Measurements from ENCODE around the gene NT5C2.
A peak's percentile ranks its signal among the peaks of the same experiment; 100 is the strongest.

NT5C2 gene

GRCh38 chr10:103193107-103193819 is at the start of gene NT5C2:
Gene NT5C2, minus strand, starts transcription at chr10:103193272. Its CDS starts 18,314 bp downstream, at chr10:103174958.
- peak within 1 kb of the TSS; percentile 89 for H3K4me3 ChIP-seq (ENCODE audit: low read length)
- H3K4me1 ChIP-seq (ENCODE audit: control insufficient read depth, low read length): peaks cover 40% of the 10 kb centered on the region
- H3K4me2 ChIP-seq (ENCODE audit: low read length): peak within 1 kb of the TSS; percentile 78
- no peaks in the 10 kb centered on the region for H3K9me2 ChIP-seq (replicated peaks; ENCODE audit: control insufficient read depth, low read length)
- peaks cover 55% of the 10 kb centered on the region for H3K79me2 ChIP-seq (ENCODE audit: control insufficient read depth, low read length)
- TF ChIP-seq CTCF (IDR thresholded peaks at IDR 0.05; ENCODE audit: low read depth, low read length, poor library complexity, severe bottlenecking): no peak
- no peak for TF ChIP-seq EZH2phosphoT487 (IDR thresholded peaks at IDR 0.05; ENCODE audit: borderline replicate concordance, low read length)
- H3K36me3 ChIP-seq (ENCODE audit: control insufficient read depth, low read length): peaks cover 36% of the 10 kb centered on the region
- H4K20me1 ChIP-seq (ENCODE audit: control insufficient read depth, insufficient read depth, low read depth, low read length): peaks cover 16% of the 10 kb centered on the region; the same call in 1 of the 2 replicates
- H3K9me3 ChIP-seq (ENCODE audit: control insufficient read depth, insufficient read depth, low read length): no peaks in the 10 kb centered on the region
- peaks cover 3% of the 10 kb centered on the region; the same call in 1 of the 2 replicates for H3F3A ChIP-seq (ENCODE audit: control insufficient read depth, insufficient read depth)
- H3K27me3 ChIP-seq (ENCODE audit: control insufficient read depth, low read length): no peaks in the 10 kb centered on the region
- peak within 1 kb of the TSS; percentile 71 for H3K27ac ChIP-seq (ENCODE audit: low read depth, low read length)

DNA sequence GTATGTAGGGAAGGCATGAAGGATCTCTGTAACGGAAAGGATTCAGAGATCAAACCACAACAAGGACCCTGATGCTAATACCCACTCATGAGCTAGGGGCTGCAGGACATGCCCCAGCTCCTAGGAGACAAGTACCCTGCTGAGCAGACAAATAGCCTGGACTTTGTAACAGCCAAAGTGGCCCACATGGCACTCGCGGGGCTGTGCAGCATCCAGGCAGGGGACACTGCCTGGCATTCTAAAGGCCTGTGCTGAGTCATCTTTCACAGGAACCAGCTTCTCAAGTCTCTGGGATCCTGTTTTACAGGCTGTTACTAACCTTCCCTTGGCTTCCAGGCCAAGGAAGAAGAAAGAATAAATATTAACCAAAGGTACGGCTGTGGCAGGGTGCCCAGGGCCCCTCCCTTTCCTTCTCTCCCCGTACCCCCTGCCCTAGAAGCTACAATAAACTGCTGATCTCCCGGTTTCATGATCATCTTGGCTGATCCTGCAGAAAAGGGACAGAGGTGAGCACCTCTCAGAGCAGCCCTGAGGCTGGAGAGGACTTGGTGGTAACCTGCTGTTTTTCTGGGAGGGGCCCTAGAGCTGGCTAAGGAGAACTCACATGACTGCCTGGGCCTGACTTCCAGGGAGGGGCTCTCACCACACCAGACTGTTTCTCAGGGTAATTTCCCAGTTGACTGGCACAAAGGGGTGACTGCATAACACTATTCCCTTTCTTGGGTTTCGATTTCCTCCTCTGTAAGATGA is 48.4 kb upstream of the NT5C2 start:
- no peak for TF ChIP-seq CTCF (IDR thresholded peaks at IDR 0.05; ENCODE audit: low read depth, low read length, poor library complexity, severe bottlenecking)
- no peak for TF ChIP-seq EZH2phosphoT487 (IDR thresholded peaks at IDR 0.05; ENCODE audit: borderline replicate concordance, low read length)
- no peaks in the 10 kb centered on the region for H3K9me2 ChIP-seq (replicated peaks; ENCODE audit: control insufficient read depth, low read length)
- no peaks in the 10 kb centered on the region for H4K20me1 ChIP-seq (ENCODE audit: control insufficient read depth, insufficient read depth, low read depth, low read length)
- no peaks in the 10 kb centered on the region for H3F3A ChIP-seq (ENCODE audit: control insufficient read depth, insufficient read depth)
- no peaks in the 10 kb centered on the region for H3K27me3 ChIP-seq (ENCODE audit: control insufficient read depth, low read length)
- H3K4me2 ChIP-seq (ENCODE audit: low read length): no peak overlapping the region
- H3K27ac ChIP-seq (ENCODE audit: low read depth, low read length): no peak overlapping the region
- H3K36me3 ChIP-seq (ENCODE audit: control insufficient read depth, low read length): no peaks in the 10 kb centered on the region
- H3K79me2 ChIP-seq (ENCODE audit: control insufficient read depth, low read length): no peaks in the 10 kb centered on the region
- H3K4me1 ChIP-seq (ENCODE audit: control insufficient read depth, low read length): peaks cover 8% of the 10 kb centered on the region
- no peaks in the 10 kb centered on the region for H3K9me3 ChIP-seq (ENCODE audit: control insufficient read depth, insufficient read depth, low read length)
- no peak overlapping the region for H3K4me3 ChIP-seq (ENCODE audit: low read length)

DNA sequence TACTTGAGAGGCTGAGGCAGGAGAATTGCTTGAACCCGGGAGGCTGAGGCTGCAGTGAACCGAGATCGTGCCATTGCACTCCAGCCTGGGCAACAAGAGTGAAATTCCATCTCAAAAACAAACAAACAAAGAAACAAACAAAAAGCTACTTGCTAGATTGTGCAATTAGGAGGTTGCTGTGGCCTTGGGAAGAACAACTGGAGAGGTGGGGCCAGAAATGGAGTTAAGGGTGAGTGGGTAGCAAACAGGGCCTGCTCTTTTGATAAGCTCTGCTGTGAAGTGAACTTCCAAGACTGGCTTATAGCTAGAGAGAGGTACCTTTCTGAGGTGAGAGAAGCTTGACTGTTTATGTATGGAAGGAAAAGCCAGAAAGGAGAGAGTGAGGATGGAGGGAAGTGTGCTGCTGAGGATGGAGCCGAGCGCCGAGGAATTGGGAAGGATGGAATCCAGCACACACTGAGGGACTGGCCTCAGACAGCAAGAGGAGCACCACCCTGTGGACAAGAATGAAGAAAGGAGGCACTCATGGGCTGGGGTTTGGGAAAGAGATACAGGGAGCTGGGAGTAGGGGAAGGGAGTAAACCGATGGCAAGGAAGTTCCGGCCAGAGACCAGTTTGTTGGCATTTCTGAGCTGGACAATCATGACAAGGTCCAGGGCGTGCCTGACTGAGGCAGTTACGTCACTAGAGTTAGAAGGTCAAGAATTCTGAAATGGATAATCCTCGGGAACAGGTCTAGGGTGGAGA is 45.6 kb upstream of the NT5C2 start:
- no peaks in the 10 kb centered on the region for H3K79me2 ChIP-seq (ENCODE audit: control insufficient read depth, low read length)
- H3K27me3 ChIP-seq (ENCODE audit: control insufficient read depth, low read length): no peaks in the 10 kb centered on the region
- peaks cover 22% of the 10 kb centered on the region for H3K4me1 ChIP-seq (ENCODE audit: control insufficient read depth, low read length)
- no peak overlapping the region for H3K4me3 ChIP-seq (ENCODE audit: low read length)
- H3K9me3 ChIP-seq (ENCODE audit: control insufficient read depth, insufficient read depth, low read length): no peaks in the 10 kb centered on the region
- H4K20me1 ChIP-seq (ENCODE audit: control insufficient read depth, insufficient read depth, low read depth, low read length): no peaks in the 10 kb centered on the region
- no peak overlapping the region for H3K27ac ChIP-seq (ENCODE audit: low read depth, low read length)
- no peaks in the 10 kb centered on the region; the same call in 1 of the 2 replicates for H3F3A ChIP-seq (ENCODE audit: control insufficient read depth, insufficient read depth)
- H3K4me2 ChIP-seq (ENCODE audit: low read length): no peak overlapping the region
- H3K9me2 ChIP-seq (replicated peaks; ENCODE audit: control insufficient read depth, low read length): no peaks in the 10 kb centered on the region
- no peak for TF ChIP-seq CTCF (IDR thresholded peaks at IDR 0.05; ENCODE audit: low read depth, low read length, poor library complexity, severe bottlenecking)
- TF ChIP-seq EZH2phosphoT487 (IDR thresholded peaks at IDR 0.05; ENCODE audit: borderline replicate concordance, low read length): no peak
- no peaks in the 10 kb centered on the region for H3K36me3 ChIP-seq (ENCODE audit: control insufficient read depth, low read length)
